LHCN-M2 (cell line): ENCODE data around the gene UNC5C. TPM values are rescaled to one million over a fixed set of nuclear protein-coding genes. Genes with fewer than 3 reads are reported as not detected.

Source experiments
- DNase-seq: peaks from one replicate; pipeline ENCODE4 v3.0.0-alpha.2; 2012; ENCODE audit warnings: low read depth
- total RNA-seq: library from RNA; depleted of rRNA; stranded (reverse); fragments of >200 nt; gene quantifications from 2 replicates; pipeline ENCODE4 v1.2.3, GENCODE V29; 2014

Gene UNC5C
- total RNA-seq, 1 experiment from 2014 or later, result 0.11 TPM

DNA sequence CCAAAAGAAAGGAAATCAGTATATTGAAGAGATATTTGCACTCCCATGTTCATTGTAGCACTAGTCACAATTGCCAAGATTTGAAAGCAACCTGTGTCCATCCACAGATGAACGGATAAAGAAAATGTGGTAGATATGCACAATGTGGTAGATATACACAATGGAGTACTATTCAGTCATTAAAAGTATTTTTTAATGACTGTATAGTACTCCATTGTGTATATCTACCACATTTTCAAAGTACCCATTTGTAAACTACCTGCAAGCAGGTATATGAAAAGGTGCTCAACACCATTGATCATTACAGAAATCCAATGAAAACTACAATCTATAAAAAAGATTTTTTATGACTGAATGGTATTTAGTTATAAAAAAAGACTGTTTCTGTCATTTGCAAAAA, 200.4 kb downstream of the UNC5C start:
- no peak for DNase-seq

DNA sequence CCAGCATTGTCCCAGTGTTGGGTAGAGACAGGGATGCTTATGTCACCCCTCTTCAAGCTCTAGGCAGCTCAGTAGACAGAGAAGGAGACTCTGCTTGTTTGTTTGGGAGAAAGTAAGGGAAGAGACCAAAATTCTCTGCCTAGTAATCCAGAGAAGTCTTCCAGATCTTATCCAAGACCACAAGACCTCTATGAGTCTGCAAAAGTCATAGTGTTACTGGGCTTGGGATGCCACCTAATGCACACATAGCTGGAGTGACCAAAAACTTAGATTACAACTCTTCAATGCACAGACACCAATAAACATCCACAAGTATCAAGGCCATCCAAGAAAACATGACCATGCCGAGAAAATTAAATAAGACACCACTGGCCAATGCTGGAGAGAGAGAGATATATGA, 205.5 kb downstream of the UNC5C start:
- DNase-seq, result no peak

DNA sequence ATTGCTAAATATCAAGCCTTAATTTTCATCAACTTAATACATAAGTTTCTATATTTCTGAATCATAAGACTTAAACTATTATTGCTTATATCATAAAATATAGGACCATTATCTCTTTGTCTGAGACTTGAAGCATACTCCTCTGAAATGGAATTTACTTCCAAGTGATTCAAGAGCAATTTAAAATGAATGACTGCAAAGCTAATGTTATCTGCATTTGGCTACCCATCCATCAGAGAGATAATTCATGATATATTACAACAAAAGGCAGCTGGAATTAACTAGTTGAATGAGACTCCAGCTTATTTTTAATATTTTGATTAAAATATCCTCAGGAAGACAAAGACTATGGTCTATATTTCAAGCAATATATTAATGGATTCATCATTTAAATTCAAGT, 208.6 kb downstream of the UNC5C start:
- DNase-seq, result no peak

DNA sequence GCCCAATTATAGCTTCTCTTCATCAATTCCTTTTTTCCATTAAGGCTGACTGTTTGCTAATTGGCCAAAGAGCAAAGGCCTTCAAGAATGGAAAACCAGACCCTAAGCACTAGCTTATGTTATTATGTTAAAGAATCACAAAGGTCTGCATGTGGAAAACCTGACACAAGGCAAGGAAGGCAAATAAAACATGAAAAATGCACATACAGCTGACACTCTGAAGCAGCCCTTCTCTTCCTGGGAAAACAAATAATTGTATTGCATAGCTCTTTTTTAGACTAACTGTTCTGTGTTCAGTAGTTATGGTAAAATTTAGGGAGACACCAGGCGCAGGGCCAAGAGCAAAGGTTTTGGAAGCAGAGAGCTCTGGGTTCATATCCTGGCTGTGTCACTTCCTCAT, 223.1 kb downstream of the UNC5C start:
- no peak for DNase-seq

DNA sequence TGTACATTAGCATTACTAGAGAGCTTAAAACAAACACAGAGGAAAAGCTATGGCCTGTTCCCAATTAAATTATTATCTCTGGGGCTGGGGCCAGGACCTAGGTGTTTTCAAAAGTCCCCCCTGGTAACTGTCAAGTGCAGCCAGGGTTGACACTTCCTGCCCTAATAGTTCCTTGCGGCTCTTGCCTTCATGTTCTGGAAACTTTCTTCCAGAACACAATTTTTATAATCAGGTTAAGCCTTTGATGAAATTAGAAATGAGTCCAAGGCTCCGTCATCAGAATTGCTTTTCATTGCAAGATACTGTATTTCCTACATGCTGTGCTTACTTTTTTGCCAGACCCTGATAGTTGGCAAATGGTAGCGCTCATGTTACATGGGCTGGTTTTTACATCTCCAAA, 229.6 kb downstream of the UNC5C start:
- no peak for DNase-seq

DNA sequence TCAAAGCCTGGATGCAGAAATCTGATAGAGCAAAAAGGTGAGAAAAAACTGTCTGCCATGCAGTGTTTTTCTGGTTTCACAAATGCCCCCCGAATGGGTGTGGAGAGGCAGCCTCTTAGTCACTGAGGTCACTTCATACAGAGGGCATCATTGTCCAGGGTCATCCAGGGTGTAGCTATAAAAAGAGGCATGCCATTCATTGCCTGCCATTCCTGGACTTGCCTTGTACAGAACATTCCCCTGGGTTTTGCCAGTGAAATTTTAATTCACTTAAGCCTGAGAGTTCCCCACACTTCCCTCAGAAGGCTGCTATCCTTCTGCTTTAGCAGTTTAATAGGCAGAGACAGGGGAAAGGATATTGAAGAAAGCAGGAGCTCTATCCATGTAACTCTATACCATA, 230.3 kb downstream of the UNC5C start:
- DNase-seq, result peak; percentile 47

DNA sequence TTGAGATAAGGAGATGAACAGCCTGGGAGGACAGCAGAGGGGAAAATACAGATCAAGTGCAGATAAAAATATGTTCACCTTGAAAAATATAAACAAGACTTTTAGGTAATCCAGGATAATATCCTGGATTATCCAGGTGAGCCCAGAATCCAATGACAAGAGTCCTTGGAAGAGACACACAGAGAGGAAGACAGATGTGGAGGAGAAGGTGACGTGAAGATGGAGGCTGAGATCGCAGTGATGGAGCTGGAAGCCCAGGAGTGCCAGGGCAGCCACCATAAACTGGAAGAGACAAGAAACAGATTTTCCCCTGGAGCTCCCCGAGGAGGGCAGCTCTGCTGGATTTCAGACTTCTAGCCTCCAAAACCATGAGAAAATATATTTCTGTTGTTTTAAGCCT, 230.7 kb downstream of the UNC5C start:
- no peak for DNase-seq

DNA sequence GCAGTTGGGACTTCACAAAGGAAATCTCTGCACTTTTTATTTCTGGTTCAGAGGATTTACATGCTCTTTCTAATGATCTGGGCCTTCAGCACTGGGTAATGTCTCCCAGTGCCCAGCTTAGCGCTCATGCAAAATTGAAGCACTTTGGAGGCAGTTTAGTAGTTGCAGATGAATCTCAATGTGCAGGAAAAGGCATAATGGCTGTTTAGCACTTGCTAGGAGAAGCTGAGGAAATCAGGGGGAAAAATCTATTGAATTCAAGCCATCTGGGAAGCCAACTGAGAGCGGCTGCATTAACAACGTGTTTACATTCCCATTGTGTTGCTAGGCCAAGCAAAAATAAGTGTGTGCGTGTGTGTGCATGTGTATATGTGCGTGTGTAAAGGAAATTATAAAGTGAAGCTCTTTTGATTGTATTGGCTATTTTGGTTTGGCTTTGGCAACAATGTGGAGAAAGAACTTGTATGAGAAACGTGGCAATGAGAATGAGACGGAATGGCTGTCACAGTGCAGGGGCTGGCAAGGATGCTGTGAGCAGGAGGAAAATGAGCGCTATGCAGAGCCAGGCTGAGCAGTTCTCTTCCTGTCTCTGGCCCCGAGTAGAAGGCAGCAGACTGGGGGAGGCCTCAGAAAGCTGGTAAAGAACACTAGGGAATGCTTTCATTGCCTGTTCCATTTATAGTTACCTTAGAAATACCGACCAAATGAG, 231.5 kb downstream of the UNC5C start:
- DNase-seq, result no peak

DNA sequence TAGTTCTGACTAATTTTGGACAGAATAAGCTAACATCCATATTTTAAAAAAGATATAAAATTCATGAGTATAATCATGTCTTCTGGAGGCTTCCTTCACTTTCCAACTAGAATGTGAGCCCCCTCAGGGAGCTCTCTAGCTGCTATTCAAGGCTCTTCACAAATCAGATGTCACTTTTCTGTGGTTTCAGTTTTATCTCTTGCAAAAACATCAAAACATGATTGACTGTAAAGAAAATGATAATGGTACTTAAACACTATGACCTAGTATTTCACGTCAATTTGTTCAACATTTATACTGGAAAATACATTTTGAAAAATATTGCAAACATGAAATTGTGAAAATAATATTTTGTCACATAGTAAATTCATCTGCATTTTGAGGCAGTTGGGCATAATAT, 234.2 kb downstream of the UNC5C start:
- DNase-seq, result no peak

DNA sequence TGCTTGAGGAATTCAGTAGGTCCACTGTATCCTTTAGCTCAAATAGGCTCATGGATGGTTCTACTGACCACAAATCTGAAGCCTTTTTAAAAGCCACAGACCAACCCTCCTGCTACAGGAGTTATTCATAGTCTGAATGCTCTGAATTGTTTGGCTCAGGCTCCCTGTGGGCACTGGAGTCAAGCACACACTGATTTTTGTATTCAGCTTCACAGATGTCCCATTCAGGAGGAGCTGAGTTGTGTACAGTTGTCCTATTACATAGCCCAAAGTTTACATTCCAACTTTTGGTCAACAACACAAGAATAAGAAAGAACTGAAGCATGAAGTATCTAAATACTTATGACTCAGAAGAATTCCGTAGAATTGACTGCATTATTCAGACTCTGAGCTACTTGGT, 243.9 kb downstream of the UNC5C start:
- peak; percentile 73 for DNase-seq

DNA sequence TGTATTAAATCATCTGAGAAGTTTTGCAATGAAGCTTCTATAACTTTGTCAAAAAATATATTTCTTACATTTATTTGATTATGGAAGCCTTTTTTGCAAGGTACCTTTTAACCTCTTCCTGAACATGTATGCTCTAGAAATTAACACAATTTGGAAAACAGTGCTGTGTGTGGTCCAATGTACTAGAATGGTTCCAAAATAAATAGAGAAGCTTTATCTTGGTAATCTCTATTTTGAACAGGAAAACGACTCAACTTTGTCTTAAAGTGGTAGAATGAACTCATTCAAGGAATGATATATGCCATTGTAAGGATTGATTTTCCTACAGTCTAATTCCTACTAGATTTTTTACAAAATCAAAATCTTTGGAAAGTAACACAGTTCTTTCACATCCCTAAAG, 248.5 kb downstream of the UNC5C start:
- DNase-seq, result no peak

DNA sequence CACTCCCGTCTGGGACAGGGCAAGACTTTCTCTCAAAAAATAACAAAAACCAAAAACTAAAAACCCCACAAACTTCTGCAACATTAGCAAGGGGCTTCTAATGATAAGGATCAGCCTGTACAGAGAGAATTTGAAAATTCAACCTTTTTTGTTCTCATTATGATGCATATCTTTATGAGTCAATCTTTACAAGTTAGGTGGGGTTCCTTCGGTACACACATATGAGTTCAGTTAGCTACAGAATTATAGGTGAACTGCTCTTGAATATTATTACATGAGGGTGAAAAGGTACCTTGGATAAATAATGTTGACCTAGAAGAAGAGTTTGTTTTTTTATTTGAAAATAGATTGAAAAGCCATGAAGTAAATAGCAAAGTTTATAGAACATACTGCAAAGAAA, 252.7 kb downstream of the UNC5C start:
- no peak for DNase-seq

DNA sequence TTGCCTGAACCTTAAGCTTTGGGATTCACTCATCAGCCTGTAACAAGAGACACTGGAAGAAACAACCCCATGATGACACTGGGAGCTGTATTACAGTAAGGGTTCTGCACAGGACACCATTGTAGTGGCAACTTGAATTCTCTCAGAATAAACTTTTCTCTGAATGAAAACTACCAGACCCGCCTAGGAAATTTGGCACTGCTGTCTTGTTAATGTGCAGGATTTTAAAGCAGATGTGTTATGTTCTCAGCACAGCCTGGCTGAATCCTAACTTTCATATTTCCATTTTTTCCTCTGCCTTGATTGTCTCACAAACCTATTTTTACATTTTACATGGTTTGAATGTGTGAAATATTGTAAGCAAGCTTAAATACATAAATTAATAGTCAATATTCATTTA, 253.6 kb downstream of the UNC5C start:
- DNase-seq, result no peak

DNA sequence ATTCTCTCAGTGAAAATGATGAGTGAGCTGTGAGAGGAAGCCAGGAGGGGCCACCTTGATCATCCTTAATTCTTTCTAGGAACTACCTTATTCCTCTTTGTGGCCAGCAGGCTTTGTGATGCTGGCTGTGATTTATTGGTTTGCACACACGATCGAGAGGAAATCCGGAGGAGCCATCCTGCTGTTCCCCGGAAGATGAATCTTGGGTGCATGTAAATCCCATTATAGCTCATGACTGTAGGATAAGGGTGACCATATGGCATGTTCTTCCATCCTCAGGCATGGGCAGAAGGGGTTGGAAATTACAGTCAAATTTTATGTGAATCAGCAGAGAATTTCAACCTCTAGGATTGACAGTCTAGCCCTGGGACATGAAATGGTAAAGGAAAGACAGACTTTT, 254.5 kb downstream of the UNC5C start:
- DNase-seq, result no peak

DNA sequence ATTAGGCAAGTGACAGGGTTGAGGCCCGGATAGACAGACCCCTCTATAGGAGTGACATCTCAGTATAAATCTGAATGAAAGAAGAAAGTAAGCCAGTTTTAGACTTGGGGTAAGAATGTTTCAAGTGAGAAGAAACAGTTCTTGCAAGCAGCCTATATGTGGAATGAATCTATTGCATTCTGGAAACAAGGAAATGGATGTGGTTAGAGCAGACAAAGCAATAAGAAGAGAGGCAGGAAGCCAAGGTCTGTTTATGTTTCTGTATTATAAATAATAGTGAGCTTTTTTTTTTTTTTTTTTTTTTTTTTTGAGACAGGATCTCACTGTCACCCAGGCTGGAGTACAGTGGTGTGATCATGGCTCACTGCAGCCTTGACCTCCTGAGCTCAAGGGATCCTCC, 255.8 kb downstream of the UNC5C start:
- peak; percentile 27 for DNase-seq

DNA sequence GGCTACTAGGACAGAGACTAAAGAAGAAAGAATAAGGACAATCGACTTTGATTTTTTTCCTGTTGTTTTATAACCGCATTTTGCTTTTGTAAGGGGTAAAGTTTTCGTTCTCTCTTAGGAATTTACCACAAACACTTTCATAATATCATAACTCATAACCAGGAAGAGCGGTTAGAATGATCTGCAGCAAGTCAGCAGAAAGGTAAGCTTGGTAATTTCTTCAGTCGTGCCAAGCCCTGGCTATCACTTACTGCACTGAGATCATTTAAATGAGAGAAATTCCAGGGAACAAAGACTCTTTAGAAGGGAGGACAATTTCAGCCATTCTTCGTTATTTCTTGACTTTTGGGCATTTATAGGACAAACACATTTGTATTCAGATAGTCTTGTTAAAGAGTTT, 258.1 kb downstream of the UNC5C start:
- DNase-seq, result no peak

DNA sequence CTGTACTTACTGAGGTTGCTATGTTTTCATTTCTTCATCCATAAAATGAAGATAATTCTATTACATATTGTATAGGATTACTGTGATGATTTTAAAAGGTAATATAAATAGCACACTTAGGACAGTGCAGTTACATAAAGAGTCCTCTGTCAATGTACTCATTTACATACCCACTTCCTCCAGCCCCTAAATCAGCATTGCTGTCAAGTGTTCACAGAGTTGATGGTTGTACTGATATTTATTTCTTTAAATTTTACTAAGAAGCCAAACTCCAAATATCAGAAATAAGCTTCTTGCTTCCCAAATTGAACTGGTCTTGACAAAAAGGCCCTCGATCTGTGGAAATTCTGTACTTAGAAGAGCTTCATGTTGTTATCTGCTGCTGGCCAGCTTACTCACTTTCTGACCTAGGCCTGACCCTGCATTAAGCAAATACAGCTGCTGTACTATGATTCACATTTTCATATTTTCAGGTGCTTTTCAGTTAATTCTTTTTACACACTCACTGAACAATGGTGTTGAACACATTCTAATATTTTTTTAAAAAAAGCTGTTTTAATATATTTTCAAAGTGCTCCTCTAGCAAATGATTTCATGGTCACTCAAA, 259.6 kb downstream of the UNC5C start:
- DNase-seq, result peak; percentile 84

DNA sequence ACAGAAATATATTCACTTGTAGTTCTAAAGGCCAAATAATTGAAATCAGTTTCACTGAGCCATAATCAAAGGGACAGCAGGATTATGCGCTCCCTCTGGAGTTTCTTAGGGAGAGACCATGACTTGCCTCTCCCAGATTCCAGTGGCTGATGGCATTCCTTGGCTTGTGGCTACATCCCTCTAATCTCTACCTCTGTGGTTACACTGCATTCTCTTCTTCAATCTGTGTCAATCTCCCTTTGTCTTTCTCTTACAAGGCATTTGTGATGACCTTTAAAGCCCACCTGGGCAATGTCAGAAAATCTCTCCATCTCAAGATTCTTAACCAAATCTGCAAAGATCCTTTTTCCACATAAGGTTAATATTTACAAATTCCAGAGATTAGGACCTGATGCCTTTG, 260.2 kb downstream of the UNC5C start:
- DNase-seq, result peak; percentile 25

DNA sequence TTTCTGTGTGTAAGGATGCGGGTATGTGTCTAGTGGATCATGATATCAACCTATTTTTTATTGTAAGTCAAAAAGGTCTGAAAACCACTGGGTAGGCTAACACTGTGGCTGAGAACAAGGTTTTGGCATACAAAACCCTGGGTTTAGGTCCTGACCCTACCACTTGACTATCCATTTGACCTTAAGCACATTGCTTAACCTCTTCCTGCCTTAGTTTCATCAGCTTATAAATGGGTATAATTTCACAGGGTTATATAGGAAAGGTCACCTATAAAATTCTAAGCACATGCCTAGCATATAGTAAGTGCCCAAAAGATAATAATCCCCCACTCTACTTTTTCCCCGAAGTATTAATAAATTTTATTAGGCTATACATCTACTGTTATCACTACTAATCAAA, 263.0 kb downstream of the UNC5C start:
- DNase-seq, result no peak

DNA sequence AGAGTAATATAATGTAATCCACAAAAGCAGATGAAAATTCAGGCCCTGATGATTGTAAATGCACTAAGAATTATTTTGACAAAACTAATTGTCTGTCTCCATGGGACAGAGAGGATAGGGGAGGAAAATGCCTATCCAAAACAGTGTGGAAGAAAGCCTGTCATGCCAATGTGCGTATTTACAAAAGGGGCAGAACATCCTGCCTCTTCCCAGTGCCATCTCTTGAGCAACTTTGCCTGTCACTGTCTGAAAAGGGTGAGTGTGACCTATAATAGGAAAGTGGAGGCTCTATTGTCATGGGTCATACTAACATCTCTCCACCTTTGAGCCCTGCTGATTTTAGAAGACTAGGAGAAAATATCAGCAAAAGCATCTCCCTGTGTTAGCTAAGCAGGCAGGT, 264.1 kb downstream of the UNC5C start:
- no peak for DNase-seq

DNA sequence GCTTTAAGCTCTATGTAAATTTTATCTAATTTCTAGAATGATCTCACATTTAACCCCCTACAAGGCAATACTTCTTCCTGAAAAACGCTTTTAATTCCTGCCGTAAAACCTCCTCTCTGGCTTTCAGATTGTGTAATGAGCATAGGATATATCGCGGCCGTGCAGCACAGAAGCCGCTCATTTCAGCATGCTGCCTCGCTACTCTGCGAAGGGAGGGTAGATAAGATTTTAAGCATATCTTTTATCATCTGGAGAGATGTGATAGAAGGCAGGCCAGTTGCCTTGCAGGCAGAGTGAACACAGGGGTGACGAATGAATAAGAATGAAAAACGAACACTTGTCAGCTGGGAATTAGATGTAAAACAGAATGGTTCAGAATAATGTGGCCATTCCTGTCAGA, 265.5 kb downstream of the UNC5C start:
- DNase-seq, result no peak

DNA sequence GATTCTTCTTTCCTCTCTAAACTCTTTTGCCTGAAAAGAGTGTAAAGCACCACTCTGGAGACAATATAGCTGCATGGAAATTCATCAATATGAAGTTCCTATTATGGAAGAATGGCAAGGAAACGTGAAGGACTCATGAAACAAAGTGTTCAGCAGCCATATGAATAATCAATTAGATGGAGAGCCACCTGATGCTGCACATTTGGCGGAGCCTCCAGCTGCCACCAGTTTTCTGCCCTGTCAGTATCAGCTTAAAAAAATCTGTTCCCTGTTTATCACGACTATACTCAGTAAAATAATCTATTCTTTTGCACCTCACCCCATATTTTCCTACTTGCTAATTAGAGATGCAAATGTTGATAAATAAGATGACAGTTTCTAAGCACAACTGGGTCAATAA, 276.0 kb downstream of the UNC5C start:
- no peak for DNase-seq

DNA sequence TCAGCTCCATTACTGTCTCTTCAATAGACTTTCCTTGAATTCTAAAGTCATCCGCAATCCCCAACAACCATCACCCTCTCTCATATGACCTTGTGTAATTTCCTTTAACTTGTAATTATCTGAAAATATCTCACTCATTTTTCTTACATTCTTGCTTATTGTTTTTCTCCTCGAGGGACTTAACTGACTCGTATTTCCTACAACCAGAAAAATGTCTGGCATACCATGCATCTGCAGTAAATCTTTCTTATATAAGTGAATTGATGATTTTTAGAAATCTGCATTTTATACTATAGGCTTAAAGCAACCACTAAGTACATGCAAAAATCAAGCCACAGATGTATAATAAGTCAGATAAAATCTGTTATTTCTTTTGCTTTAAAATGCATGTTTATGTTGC, 276.7 kb downstream of the UNC5C start:
- no peak for DNase-seq
